ENCODE measurements around the gene ST14. TPM values are rescaled to one million over a fixed set of nuclear protein-coding genes. Genes with fewer than 3 reads are reported as not detected.

ST14 gene
- polyA plus RNA-seq, 3 donors: 13.3 to 36.0 (median 23.6) TPM

- Histone ChIP-seq H3K4me2 (replicated peaks; ENCODE audit: extremely low read depth, low read length, poor library complexity, severe bottlenecking) (no peak overlapping the region), H3K27ac (ENCODE audit: low read depth in 1 of 2, low read length in 2 of 2) (no peak overlapping the region)
- H3K4me3 Mint-ChIP-seq: no peak overlapping the region
Observed at GRCh38 chr11:130150790-130151189, 8.8 kb upstream of the ST14 start.

DNA sequence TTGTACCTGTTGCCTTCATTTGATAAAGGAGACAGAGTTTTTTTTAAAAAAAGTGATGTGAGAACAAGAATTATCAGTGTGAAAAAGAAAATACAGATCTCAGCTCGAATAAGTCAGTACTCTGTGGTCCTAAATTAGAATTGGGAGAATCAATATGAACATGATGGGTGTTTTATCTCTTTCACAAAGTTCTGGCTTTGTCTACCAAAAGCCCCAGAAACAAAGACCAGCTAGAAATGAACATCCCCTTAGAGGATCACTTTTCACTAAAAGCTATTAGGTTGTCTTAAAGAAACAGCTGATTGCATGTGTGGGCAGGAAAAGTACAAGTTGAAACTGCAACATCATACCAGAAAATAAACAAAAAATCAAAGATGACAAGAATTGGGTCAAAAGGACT lies 8.4 kb upstream of the ST14 start:
- intact Hi-C loops (cut with micrococcal nuclease): no loop called here
- H3K79me2 ChIP-seq (ENCODE audit: insufficient read depth, low read length): peaks cover 8% of the 10 kb centered on the region
- H3K36me3 ChIP-seq (replicated peaks in 1 of 2; ENCODE audit: control insufficient read depth in 1 of 2, insufficient read depth in 2 of 2, low read length in 2 of 2): peaks cover 7 to 23% of the 10 kb centered on the region in 2 donors
- Mint-ChIP-seq H3K4me3 (no peak overlapping the region), H3K27ac (no peak overlapping the region), H3K36me3 (peaks cover 22 to 33% of the 10 kb centered on the region in 2 donors), H3K9me3 (no peaks in the 10 kb centered on the region), H3K4me1 (peaks cover 58% of the 10 kb centered on the region), H3K27me3 (ENCODE audit: low read depth in 3 of 3) (peaks cover 2% of the 10 kb centered on the region in 3 donors)
- H3K4me2 ChIP-seq (replicated peaks; ENCODE audit: extremely low read depth, low read length, poor library complexity, severe bottlenecking): no peak overlapping the region
- no peak overlapping the region for H3K27ac ChIP-seq (ENCODE audit: low read depth in 1 of 2, low read length in 2 of 2)
- no peaks in the 10 kb centered on the region for H3K27me3 ChIP-seq (ENCODE audit: control insufficient read depth in 2 of 2, insufficient read depth in 2 of 2, low read length in 2 of 2)
- H3K4me3 ChIP-seq (replicated peaks in 1 of 3; ENCODE audit: low read depth in 2 of 3, low read length in 3 of 3): no peak overlapping the region
- H3K4me1 ChIP-seq (ENCODE audit: control insufficient read depth in 1 of 2, insufficient read depth in 2 of 2, low read length in 2 of 2): peaks cover 50 to 56% of the 10 kb centered on the region in 2 donors
- DNase-seq: no peak
- TF ChIP-seq CTCF (IDR thresholded peaks at IDR 0.05): no peak
- WGBS (ENCODE audit: insufficient coverage): no CpG with 5 or more reads among the region's 1 CpG
- H2AFZ ChIP-seq (ENCODE audit: insufficient read depth, low read depth, low read length, poor library complexity, severe bottlenecking): no peak overlapping the region
- no peaks in the 10 kb centered on the region for H3K9me3 ChIP-seq (replicated peaks in 1 of 2; ENCODE audit: control insufficient read depth in 1 of 2, insufficient read depth in 1 of 2, low read length in 2 of 2)
- H4K20me1 ChIP-seq (ENCODE audit: insufficient read depth, low read length): peaks cover 4% of the 10 kb centered on the region
- H3K9ac ChIP-seq (ENCODE audit: insufficient read depth, low read length, poor library complexity, severe bottlenecking): no peak overlapping the region

More at GRCh38 chr11:130150790-130151189, 8.8 kb upstream of the ST14 start:
- Mint-ChIP-seq H3K9me3 (no peaks in the 10 kb centered on the region), H3K4me1 (peaks cover 58% of the 10 kb centered on the region), H3K27ac (peak overlapping the region in 2 of 7 donors; percentile 45 to 62), H3K36me3 (peaks cover 23 to 37% of the 10 kb centered on the region in 2 donors), H3K27me3 (ENCODE audit: low read depth in 3 of 3) (peaks cover 2% of the 10 kb centered on the region in 3 donors)
- DNase-seq: no peak
- H3K4me1 ChIP-seq (ENCODE audit: control insufficient read depth in 1 of 2, insufficient read depth in 2 of 2, low read length in 2 of 2): peaks cover 50 to 56% of the 10 kb centered on the region in 2 donors
- H3K9ac ChIP-seq (ENCODE audit: insufficient read depth, low read length, poor library complexity, severe bottlenecking): no peak overlapping the region
- H3K27me3 ChIP-seq (ENCODE audit: control insufficient read depth in 2 of 2, insufficient read depth in 2 of 2, low read length in 2 of 2): no peaks in the 10 kb centered on the region
- TF ChIP-seq CTCF (IDR thresholded peaks at IDR 0.05): no peak
- H3K4me3 ChIP-seq (replicated peaks in 1 of 3; ENCODE audit: low read depth in 2 of 3, low read length in 3 of 3): no peak overlapping the region
- WGBS (ENCODE audit: insufficient coverage): 97% methylated on average over 4 of the region's 7 CpGs
- no peak overlapping the region for H2AFZ ChIP-seq (ENCODE audit: insufficient read depth, low read depth, low read length, poor library complexity, severe bottlenecking)
- H3K79me2 ChIP-seq (ENCODE audit: insufficient read depth, low read length): peaks cover 8% of the 10 kb centered on the region
- intact Hi-C loops (cut with micrococcal nuclease): no loop called here
- H3K9me3 ChIP-seq (replicated peaks in 1 of 2; ENCODE audit: control insufficient read depth in 1 of 2, insufficient read depth in 1 of 2, low read length in 2 of 2): no peaks in the 10 kb centered on the region
- H3K36me3 ChIP-seq (replicated peaks in 1 of 2; ENCODE audit: control insufficient read depth in 1 of 2, insufficient read depth in 2 of 2, low read length in 2 of 2): peaks cover 7 to 23% of the 10 kb centered on the region in 2 donors
- H4K20me1 ChIP-seq (ENCODE audit: insufficient read depth, low read length): peaks cover 8% of the 10 kb centered on the region

All from CD14-positive monocyte (primary cell).